Raji (cell line): ENCODE data around the gene PRDM4.
A peak's percentile ranks its signal among the peaks of the same experiment; 100 is the strongest.

Source experiments
- POLR2A ChIP-seq: IDR thresholded peaks from 2 replicates; pipeline ENCODE4 v1.6.1; 2011; ENCODE audit warnings: low read depth, low read length, control low read depth; ENCODE audit not compliant: insufficient read depth

The PRDM4 gene

GRCh38 chr12:107735763-107736162 is 25.2 kb downstream of the PRDM4 start:
- no peak for TF ChIP-seq POLR2A

- TF ChIP-seq POLR2A, result no peak
These were observed 26.8 kb downstream of the PRDM4 start for GRCh38 chr12:107734139-107734538.

- TF ChIP-seq POLR2A, result no peak
These were observed 28.6 kb downstream of the PRDM4 start for GRCh38 chr12:107732365-107732764.

GRCh38 chr12:107731366-107731765 is 29.6 kb downstream of the PRDM4 start:
- no peak for TF ChIP-seq POLR2A

- TF ChIP-seq POLR2A, result no peak
These were observed 30.2 kb downstream of the PRDM4 start for GRCh38 chr12:107730618-107731341.

GRCh38 chr12:107718606-107719005 is 42.3 kb downstream of the PRDM4 start:
- no peak for TF ChIP-seq POLR2A

GRCh38 chr12:107715780-107716179 is 45.2 kb downstream of the PRDM4 start:
- no peak for TF ChIP-seq POLR2A

- TF ChIP-seq POLR2A, result no peak
These were observed 56.9 kb downstream of the PRDM4 start for GRCh38 chr12:107704041-107704440.

- no peak for TF ChIP-seq POLR2A
These were observed 58.8 kb downstream of the PRDM4 start for GRCh38 chr12:107702106-107702505.

- peak; percentile 96 for TF ChIP-seq POLR2A
These were observed 75.3 kb downstream of the PRDM4 start, which contains the start of gene PWP1 for GRCh38 chr12:107685360-107686248. Gene PWP1, plus strand, starts transcription at chr12:107685799. Its CDS starts 101 bp downstream, at chr12:107685900.

GRCh38 chr12:107684990-107685359 is 76.0 kb downstream of the PRDM4 start:
- TF ChIP-seq POLR2A, result no peak

GRCh38 chr12:107684029-107684795 is 76.7 kb downstream of the PRDM4 start:
- no peak for TF ChIP-seq POLR2A
